Mammary epithelial cell (primary cell): ENCODE measurements around the gene CEP83.

Experiments used
- EZH2 ChIP-seq: IDR thresholded peaks from 2 replicates; pipeline ENCODE4 v1.6.1; 2012; ENCODE audit warnings: low read length, inconsistent platforms, borderline replicate concordance
- TF ChIP-seq, protein P1 (sequence below), 2 donors: IDR thresholded peaks in 1 of 2; conservative IDR thresholded peaks in 1 of 2; 2 replicates each; pipeline ENCODE4 v1.5.1; 2011 to 2012; ENCODE audit warnings: inconsistent platforms in 2 of 2, low read length in 2 of 2, mild to moderate bottlenecking in 2 of 2, control low read depth in 1 of 2, low read depth in 1 of 2; ENCODE audit not compliant: insufficient read depth in 1 of 2; ENCODE audit errors: extremely low read depth in 1 of 2

DNA sequence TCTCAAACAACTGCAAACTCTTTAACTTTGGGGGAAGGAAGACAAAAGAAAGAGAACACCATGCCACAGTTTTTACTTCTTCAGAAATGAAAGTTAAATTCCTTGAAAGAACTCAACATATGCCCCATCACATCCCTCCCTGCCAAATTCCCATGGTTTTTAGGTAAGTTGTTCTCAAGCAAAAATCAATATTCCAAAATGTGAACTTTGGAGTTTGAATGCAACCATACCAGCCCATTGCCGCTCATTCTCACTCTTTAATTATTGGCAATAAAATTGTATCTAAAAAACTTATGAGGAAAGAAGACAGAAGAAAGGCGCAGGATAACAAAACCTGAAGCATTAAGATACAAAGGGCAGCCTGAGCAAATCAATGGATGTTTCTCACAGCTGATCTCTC is 31.8 kb upstream of the CEP83 start:
- TF ChIP-seq, protein P1, sequence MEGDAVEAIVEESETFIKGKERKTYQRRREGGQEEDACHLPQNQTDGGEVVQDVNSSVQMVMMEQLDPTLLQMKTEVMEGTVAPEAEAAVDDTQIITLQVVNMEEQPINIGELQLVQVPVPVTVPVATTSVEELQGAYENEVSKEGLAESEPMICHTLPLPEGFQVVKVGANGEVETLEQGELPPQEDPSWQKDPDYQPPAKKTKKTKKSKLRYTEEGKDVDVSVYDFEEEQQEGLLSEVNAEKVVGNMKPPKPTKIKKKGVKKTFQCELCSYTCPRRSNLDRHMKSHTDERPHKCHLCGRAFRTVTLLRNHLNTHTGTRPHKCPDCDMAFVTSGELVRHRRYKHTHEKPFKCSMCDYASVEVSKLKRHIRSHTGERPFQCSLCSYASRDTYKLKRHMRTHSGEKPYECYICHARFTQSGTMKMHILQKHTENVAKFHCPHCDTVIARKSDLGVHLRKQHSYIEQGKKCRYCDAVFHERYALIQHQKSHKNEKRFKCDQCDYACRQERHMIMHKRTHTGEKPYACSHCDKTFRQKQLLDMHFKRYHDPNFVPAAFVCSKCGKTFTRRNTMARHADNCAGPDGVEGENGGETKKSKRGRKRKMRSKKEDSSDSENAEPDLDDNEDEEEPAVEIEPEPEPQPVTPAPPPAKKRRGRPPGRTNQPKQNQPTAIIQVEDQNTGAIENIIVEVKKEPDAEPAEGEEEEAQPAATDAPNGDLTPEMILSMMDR (conservative IDR thresholded peaks at IDR 0.05 in 1 of 2, IDR thresholded peaks at IDR 0.05 in 1 of 2; ENCODE audit: extremely low read depth in 1 of 2, insufficient read depth in 1 of 2, low read depth in 1 of 2, low read length in 2 of 2) = no peak
- no peak for TF ChIP-seq EZH2
